MM.1S (cell line): ENCODE data around the gene PPM1F.

Experiments used
- EZH2 ChIP-seq: fragments of 300-600 bp; sonication (generic); optimal IDR thresholded peaks from 2 replicates; pipeline ENCODE3; 2017; ENCODE audit warnings: low read depth, mild to moderate bottlenecking, antibody characterized with exemption, low read length, mixed read lengths
- EZH2phosphoT487 ChIP-seq: fragments of 300-600 bp; sonication (generic); IDR thresholded peaks from 2 replicates; pipeline ENCODE4 v1.6.1; 2018; ENCODE audit warnings: antibody characterized with exemption, low read length
- TF ChIP-seq, protein P1 (sequence below): fragments of 300-600 bp; sonication (generic); IDR thresholded peaks from 2 replicates; pipeline ENCODE4 v1.5.1; 2016; ENCODE audit warnings: antibody characterized with exemption, low read length, mixed read lengths

DNA sequence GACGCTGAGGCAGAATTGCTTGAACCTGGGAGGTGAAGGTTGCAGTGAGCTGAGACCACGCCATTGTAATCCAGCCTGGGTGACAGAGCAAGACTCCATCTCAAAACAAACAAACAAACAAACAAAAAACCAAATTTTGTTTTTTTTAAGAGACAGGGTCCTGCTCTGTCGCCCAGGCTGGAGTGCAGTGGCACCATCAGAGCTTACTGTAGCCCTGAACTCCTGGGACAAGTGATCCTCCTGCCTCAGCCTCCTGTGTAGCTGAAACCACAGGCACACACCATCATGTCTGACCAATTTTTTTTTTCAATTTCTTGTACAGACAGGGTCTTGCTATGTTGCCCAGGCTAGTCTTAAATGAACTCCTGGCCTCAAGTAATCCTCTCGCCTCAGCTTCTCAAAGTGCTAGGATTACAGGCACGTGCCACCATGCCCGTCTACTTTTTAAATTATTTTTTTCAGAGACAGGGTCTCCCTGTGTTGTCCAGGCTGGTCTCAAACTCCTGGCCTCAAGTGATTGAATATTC lies 13.2 kb upstream of the PPM1F start:
- TF ChIP-seq, protein P1, sequence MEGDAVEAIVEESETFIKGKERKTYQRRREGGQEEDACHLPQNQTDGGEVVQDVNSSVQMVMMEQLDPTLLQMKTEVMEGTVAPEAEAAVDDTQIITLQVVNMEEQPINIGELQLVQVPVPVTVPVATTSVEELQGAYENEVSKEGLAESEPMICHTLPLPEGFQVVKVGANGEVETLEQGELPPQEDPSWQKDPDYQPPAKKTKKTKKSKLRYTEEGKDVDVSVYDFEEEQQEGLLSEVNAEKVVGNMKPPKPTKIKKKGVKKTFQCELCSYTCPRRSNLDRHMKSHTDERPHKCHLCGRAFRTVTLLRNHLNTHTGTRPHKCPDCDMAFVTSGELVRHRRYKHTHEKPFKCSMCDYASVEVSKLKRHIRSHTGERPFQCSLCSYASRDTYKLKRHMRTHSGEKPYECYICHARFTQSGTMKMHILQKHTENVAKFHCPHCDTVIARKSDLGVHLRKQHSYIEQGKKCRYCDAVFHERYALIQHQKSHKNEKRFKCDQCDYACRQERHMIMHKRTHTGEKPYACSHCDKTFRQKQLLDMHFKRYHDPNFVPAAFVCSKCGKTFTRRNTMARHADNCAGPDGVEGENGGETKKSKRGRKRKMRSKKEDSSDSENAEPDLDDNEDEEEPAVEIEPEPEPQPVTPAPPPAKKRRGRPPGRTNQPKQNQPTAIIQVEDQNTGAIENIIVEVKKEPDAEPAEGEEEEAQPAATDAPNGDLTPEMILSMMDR: no peak
- TF ChIP-seq EZH2 (no peak), EZH2phosphoT487 (no peak)
